Mucosa of rectum (tissue), 2 donors: ENCODE measurements around the gene PTGER1.

Experiments used
- H3K27ac ChIP-seq, 2 donors: one replicate each; pipeline ENCODE4 v1.7.0; 2013; ENCODE audit warnings: inconsistent platforms in 2 of 2, low read depth in 2 of 2, low read length in 2 of 2
- H3K27me3 ChIP-seq, 2 donors: one replicate each; pipeline ENCODE4 v1.7.0; 2013; ENCODE audit warnings: low read length in 2 of 2; ENCODE audit not compliant: control insufficient read depth in 2 of 2, insufficient read depth in 2 of 2
- H3K36me3 ChIP-seq, 2 donors: one replicate each; pipeline ENCODE4 v1.7.0; 2013; ENCODE audit warnings: low read length in 2 of 2; ENCODE audit not compliant: control insufficient read depth in 2 of 2, insufficient read depth in 2 of 2
- H3K4me1 ChIP-seq, 2 donors: one replicate each; pipeline ENCODE4 v1.7.0; 2013; ENCODE audit warnings: low read length in 2 of 2, mild to moderate bottlenecking in 1 of 2; ENCODE audit not compliant: control insufficient read depth in 2 of 2, insufficient read depth in 2 of 2
- H3K4me3 ChIP-seq, 2 donors: one replicate each; pipeline ENCODE4 v1.7.0; 2013; ENCODE audit warnings: low read length in 2 of 2
- H3K9ac ChIP-seq, 2 donors: one replicate each; pipeline ENCODE4 v1.7.0; 2013; ENCODE audit warnings: low read length in 2 of 2, low read depth in 1 of 2, mild to moderate bottlenecking in 1 of 2
- H3K9me3 ChIP-seq, 2 donors: one replicate each; pipeline ENCODE4 v1.7.0; 2013; ENCODE audit warnings: low read length in 2 of 2; ENCODE audit not compliant: control insufficient read depth in 2 of 2
- donor health status: healthy.
- donor health status: Normal muscosa, but diverticular disease.

The PTGER1 gene

GRCh38 chr19:14430712-14431111 lies 44.4 kb downstream of the PTGER1 start:
- Histone ChIP-seq H3K9me3 (no peaks in the 10 kb centered on the region), H3K9ac (no peak overlapping the region)

GRCh38 chr19:14428882-14429416 lies 46.2 kb downstream of the PTGER1 start:
- Histone ChIP-seq H3K9me3 (no peaks in the 10 kb centered on the region), H3K4me3 (no peak overlapping the region), H3K27ac (no peak overlapping the region), H3K27me3 (peaks cover 3 to 5% of the 10 kb centered on the region in 2 donors), H3K9ac (no peak overlapping the region), H3K36me3 (no peaks in the 10 kb centered on the region), H3K4me1 (peaks cover 10 to 11% of the 10 kb centered on the region in 2 donors)

More at GRCh38 chr19:14430712-14431111, 44.4 kb downstream of the PTGER1 start:
- H3K27ac ChIP-seq, result no peak overlapping the region
- no peak overlapping the region for H3K4me3 ChIP-seq
- H3K4me1 ChIP-seq, result peaks cover 21 to 24% of the 10 kb centered on the region in 2 donors
- peaks cover 3 to 5% of the 10 kb centered on the region in 2 donors for H3K27me3 ChIP-seq
- H3K36me3 ChIP-seq, result no peaks in the 10 kb centered on the region

DNA sequence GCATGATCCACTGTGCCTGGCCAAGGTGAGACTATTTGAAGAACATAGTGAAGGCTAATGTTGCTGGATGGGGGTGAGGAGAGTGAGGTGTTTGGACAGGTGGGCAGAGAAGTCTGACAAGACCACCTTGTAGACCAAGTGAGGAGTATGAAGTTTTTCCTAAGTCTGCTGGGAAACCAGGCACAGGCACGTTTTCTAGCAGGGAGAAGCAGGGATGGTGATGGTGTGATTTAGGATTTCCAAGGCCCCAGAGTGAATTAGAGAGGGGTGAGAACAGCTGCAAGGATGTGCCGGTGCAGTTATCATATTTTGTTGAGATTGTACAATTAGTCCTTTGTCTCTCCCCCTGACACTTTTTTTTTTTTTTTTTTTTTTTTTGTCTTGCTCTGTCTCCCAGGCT lies 47.7 kb downstream of the PTGER1 start:
- H3K9me3 ChIP-seq, result no peaks in the 10 kb centered on the region
- H3K36me3 ChIP-seq, result no peaks in the 10 kb centered on the region
- H3K9ac ChIP-seq, result no peak overlapping the region

GRCh38 chr19:14425696-14426138 lies 49.4 kb downstream of the PTGER1 start:
- no peaks in the 10 kb centered on the region for H3K9me3 ChIP-seq
- no peaks in the 10 kb centered on the region for H3K36me3 ChIP-seq
- no peak overlapping the region for H3K4me3 ChIP-seq
- H3K27me3 ChIP-seq, result no peaks in the 10 kb centered on the region
- H3K27ac ChIP-seq, result no peak overlapping the region
- no peaks in the 10 kb centered on the region for H3K4me1 ChIP-seq
- no peak overlapping the region for H3K9ac ChIP-seq

More for the DNA sequence above, 47.7 kb downstream of the PTGER1 start:
- Histone ChIP-seq H3K4me1 (peaks cover under 1% of the 10 kb centered on the region in 2 donors), H3K4me3 (no peak overlapping the region), H3K27me3 (peaks cover 0 to 5% of the 10 kb centered on the region in 2 donors), H3K27ac (no peak overlapping the region)
